Activated CD4-positive, alpha-beta T cell treated with anti-CD3 and anti-CD28 coated beads, Interleukin-2, amount 50 U/mL, for 48 hours (primary cell): ENCODE data around the gene TANGO6.

Source experiments
- DNase-seq, 2 experiments: peaks; one replicate each; pipeline ENCODE4 v3.0.0-alpha.2; 2020

TANGO6 gene

DNA sequence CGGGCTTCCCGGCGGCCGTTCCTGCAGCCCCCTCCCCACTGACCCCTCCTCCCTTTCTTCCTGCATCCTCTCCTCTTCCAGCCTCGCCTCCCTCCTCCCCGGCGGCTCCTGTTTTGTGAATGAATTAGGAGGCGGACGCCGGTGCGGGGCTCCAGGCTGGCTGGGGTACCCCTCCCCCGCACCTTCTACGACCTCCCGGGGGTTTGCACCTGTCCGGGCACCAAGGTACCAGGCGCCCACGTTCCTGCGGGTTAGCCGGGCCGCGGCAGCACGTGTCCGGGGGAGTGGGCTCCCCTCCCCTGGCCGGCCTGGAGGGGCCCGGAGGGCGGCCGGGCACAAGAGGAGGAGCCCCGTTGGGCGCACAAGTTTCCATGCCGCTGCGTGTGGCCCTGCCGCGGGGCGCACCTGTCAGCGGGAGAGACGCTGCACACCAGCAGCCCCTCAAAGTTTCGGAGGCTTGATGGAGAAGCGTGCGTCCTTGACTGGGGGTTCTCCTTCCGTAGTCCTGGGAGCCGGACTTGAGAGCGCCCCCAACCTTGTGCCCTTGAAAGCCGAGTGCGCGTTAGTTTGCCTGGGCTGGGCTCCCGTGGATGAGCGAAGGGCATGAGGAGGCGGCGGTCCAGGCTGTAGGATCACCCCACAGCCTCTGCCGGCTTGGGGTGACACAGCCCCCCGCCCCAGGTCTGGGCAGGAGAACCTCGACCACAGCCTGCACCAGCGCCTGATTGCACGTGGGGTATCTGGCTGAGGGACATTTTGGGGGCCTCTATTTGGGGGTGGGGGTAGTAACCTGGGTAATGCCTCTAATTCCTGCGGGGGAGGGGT is 263.4 kb downstream of the TANGO6 start:
- DNase-seq = no peak

- no peak for DNase-seq
Measured at GRCh38 chr16:69107316-69107962, 264.1 kb downstream of the TANGO6 start.

DNA sequence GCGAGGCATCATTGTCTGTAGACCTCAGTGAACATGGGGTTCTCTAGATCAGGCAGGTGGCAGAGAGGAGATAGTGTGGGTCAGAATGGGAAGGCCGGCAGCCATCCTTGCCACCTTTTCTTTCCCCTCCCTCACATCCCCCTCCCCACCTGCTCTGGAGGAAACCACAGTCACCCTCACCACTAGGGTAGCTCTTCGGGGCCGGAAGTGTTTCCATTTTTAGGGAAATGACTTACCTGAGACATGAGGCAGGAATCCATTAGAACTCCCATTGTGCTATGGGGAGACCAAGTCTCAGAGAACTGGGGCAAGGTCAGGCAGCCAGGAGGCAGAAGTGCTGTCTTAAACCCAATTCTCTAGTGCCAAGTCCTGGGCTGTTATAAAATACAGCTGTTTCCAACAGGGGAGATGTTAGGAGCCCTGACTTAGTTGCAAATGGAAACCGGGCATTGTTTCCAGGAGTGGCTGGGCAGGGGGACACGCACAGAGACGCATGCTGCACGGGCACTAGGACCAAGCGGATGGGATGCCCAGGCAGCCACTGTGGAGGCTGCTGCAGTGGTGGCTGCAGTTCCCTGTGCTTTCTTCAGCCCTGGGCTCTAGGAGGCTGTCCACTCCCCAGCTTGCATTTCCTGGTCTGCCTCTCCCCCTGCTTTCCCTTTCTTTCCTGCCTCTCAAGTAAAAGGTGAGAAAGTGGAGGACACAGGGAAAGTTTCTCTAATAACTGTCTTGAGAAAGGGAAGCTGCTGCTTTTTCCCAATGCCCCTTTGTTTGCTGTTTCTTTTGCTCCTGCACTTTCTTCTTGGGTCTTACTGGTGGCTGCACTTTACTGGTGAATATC is 265.0 kb downstream of the TANGO6 start:
- DNase-seq = no peak

DNA sequence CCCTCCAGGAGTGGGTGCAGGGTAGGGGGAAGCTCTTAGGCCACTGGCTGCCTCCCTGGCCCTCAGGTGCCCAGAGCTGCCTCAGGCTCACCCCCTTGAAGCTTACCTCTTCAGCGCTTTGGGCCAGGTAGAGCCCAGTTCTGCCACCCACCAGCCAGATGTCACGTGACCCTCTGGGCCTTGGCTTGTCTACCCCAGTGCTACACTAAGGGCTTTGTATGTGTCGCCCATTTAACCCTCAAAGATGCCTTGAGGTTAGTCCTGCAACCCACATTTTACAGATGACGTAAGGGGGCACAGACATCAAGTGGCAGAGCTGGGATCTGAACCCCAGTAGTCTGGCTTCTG is 265.5 kb downstream of the TANGO6 start:
- DNase-seq = no peak

- no peak for DNase-seq
Measured at GRCh38 chr16:69109486-69110270, 266.3 kb downstream of the TANGO6 start.

DNA sequence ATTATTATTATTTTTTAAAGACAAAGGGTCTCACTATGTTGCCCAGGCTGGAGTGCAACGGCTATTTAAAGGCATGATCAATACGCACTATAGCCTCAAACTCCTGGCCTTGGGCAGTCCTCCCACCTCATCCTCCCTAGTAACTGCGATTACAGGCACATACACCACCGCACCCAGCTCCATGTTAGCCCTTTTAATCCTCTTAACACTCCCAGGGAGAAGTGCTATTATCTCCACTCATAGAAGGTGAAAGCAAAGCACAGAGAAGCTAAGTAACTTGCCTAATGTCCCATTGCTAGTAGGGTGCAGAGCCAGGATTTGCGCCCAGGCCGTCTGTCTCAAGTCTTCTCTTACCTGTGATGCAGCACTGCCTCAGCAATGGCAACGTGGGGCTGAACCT is 267.1 kb downstream of the TANGO6 start:
- no peak for DNase-seq

DNA sequence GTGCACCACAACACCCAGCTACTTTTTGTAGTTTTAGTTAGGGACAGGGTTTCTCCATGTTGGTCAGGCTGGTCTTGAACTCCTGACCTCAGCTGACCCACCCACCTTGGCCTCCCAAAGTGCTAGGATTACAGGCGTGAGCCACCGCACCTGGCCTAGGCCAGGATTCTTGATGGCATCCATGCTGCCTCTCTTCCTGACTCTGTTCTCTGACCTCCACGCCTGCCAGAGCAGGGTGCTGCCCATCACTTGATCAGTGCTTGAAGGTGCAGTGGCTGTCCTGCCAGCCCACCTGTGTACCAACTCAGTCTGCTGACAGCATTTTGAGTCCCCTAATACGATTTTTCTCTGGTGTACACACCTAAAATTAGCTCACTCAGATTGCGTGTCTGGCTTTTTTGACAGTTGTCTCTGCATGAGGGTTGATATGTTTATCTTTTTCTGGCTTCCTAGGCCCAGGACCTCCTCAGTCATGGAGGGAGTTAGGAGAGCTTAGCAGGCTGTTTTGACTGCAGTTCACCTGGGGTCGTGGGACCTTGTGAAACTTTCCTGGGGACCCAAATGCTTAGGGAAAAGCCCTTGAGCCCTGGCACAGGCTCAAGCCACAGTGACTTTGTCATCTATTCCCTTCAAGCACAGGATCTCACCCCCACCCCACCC is 268.0 kb downstream of the TANGO6 start:
- no peak for DNase-seq

GRCh38 chr16:69111876-69112230 is 268.5 kb downstream of the TANGO6 start:
- DNase-seq = no peak

DNA sequence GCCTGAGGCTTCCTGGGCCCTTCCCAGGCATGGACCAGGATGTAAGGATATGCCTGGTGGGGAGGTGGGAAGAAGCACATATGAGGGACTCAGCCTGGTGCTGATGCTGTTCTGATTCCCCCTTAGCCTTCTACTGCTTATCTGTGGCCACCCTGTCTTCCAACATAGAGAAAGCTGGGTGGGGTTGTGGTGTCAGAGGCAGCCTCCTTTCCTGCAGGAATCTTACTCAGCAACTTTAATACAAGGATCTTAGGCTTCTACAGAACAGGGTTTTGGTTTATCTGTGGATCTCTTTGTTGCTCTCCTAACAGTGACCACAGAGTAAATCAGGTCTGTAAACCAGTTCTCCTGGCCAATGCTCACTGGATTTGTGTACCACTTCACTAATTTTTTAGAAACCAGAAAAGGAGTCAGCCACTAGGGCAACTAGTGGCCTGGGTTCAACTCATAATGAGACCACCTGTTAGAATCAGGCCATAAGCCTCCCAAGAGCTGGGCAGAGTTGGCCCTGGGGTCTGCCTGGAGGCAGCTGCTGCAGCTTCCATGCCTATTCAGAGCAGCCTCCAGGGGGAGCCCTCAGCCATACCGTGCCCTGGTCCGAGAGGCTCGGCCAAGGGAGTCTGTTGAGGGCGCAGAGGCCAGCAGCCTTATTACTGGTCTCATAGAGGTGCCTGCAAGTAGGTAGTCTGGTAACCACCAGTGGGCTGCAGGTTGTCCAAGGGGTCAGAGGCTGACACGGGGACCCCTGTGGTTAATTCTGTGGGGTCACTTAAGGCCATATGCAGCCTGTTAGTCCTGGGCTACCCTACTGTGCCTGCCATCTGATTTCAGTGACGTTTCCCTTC is 269.2 kb downstream of the TANGO6 start:
- DNase-seq = peak; percentile 71 to 73

- DNase-seq = no peak
Measured at GRCh38 chr16:69113216-69113615, 269.9 kb downstream of the TANGO6 start.

GRCh38 chr16:69114346-69114975 is 271.1 kb downstream of the TANGO6 start:
- no peak for DNase-seq

GRCh38 chr16:69114976-69115355 is 271.6 kb downstream of the TANGO6 start:
- no peak for DNase-seq

DNA sequence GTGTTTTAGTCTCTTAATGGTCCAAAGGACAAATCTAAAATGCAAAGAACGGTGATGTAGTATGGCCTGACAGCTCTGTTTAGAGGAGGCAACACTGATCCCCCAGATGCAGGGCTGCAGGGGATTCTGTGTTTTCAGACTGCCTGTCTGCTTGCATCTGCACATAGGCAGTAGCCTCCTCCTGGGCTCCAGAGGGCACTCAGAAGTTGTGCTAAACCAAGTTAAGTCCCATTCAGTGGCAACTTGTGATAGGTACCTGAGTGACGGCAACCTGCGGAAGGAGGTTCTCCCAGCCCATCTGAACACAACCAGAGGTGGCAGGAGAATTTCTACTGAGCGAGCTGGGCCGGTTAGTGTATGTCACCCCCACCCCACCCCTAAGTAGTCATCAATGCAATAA is 272.0 kb downstream of the TANGO6 start:
- DNase-seq = no peak

DNA sequence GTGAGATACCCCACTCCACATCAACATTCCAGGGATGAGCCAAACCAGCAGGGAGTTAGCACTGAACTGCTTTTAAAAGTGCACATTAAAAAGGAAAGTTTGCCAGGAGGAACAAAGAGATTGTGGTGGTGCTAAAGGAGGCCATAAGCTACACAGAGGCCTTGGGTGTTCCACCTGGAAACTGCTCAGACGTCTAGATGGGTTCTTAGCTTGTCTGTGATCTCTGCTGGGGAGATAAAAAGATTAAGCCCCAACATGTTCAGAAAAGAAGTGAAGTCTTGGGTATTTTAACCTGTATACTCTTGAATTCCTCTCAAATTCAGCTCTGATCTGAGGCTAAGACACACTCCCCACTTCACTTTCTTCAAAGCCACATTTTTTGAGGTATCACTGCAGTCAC is 272.5 kb downstream of the TANGO6 start:
- no peak for DNase-seq

DNA sequence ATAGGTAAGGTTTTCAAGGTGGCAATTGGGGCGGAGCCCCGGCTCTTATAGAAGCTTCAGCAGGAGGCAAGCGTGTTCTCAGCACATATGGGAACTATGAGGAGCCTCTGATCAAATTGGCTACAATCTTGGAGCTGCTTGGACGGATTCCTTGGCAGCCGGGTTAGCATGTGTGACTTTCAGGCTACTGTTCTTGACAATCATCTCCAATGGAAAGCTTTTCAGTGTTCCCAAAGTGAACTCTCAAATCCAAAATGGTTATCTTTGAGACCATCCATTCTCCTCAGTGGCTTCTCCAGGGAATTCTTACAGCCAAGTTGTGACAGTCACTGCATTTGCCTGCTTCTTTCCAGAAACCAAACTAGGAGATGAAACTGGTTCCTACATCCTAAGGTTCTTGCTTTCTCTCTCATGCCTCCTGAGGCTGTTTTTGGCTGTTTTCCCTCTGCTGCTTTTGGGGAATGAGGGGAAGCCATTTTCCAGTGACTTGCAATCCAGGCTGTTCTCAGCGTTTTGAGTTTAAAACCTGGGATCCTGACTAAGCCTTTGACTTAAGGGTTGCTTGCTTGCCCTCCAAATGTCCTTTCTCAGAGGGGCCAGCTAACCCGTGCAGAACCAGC is 273.0 kb downstream of the TANGO6 start:
- no peak for DNase-seq

GRCh38 chr16:69116906-69117305 is 273.6 kb downstream of the TANGO6 start:
- no peak for DNase-seq

- DNase-seq = no peak
Measured at GRCh38 chr16:69118468-69118867, 275.1 kb downstream of the TANGO6 start.

GRCh38 chr16:69118994-69119393 is 275.7 kb downstream of the TANGO6 start:
- DNase-seq = no peak

GRCh38 chr16:69119536-69119935 is 276.2 kb downstream of the TANGO6 start:
- DNase-seq = no peak

DNA sequence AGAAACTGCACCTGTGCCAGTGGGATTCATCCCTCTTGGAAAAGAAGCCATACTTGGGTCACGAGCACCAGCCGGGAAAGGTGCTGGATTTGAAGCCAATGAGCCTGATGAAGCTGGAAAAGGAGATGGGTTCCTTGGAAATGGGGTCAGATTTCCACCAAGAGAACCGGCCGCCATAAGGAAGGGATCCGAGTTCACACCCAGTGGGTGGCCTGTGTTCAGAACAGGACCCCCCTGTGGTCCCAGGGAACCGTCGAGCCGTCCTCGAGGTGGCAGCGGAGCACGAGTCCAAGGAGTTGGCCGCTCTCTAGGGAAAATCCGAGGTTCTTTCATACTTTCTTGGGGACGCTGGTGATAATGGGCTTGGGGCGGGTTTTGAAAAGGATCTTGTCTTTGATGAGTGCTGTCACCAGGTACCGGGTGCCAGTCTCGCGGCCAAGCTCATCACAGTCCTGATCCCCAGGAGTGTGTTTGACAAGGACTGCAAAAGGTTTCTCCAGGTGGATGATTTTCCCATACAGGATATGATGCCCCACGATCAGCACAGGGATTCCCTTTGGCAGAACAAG is 276.8 kb downstream of the TANGO6 start:
- no peak for DNase-seq
